ENCODE measurements around the gene PRPF8.

DNA sequence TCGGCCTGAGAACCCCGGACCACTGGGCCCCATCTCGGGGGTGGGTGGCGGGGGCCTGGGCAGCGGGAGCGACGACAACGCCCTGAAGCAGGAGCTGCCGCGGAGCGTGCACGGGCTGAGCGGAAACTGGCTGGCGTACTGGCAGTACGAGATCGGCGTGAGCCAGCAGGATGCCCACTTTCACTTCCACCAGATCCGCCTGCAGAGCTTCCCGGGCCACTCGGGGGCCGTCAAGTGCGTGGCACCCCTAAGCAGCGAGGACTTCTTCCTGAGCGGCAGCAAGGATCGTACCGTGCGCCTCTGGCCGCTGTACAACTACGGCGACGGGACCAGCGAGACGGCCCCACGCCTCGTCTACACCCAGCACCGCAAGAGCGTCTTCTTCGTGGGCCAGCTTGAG, 49.1 kb upstream of the PRPF8 start:
- TF ChIP-seq, protein P1, sequence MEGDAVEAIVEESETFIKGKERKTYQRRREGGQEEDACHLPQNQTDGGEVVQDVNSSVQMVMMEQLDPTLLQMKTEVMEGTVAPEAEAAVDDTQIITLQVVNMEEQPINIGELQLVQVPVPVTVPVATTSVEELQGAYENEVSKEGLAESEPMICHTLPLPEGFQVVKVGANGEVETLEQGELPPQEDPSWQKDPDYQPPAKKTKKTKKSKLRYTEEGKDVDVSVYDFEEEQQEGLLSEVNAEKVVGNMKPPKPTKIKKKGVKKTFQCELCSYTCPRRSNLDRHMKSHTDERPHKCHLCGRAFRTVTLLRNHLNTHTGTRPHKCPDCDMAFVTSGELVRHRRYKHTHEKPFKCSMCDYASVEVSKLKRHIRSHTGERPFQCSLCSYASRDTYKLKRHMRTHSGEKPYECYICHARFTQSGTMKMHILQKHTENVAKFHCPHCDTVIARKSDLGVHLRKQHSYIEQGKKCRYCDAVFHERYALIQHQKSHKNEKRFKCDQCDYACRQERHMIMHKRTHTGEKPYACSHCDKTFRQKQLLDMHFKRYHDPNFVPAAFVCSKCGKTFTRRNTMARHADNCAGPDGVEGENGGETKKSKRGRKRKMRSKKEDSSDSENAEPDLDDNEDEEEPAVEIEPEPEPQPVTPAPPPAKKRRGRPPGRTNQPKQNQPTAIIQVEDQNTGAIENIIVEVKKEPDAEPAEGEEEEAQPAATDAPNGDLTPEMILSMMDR (IDR thresholded peaks at IDR 0.05), result no peak
- no peak for TF ChIP-seq POLR2A (IDR thresholded peaks at IDR 0.05)
